H9 (cell line): ENCODE data around the gene TJP2. TPM values are rescaled to one million over a fixed set of nuclear protein-coding genes. Genes with fewer than 3 reads are reported as not detected.

Experiments
- DNase-seq: peaks from one replicate; pipeline ENCODE4 v3.0.0-alpha.2; 2017
- H2AFZ ChIP-seq: one replicate; pipeline ENCODE4 v1.6.1; 2013; ENCODE audit warnings: mild to moderate bottlenecking, low read length, control low read depth, moderate library complexity
- H2AK5ac ChIP-seq: 2 replicates; pipeline ENCODE4 v1.6.1; 2013; ENCODE audit warnings: low read length, control low read depth, mixed read lengths; ENCODE audit not compliant: insufficient read length
- H2BK120ac ChIP-seq: one replicate; pipeline ENCODE4 v1.6.1; 2013; ENCODE audit warnings: low read depth, mild to moderate bottlenecking, low read length, control low read depth, inconsistent platforms; ENCODE audit not compliant: poor library complexity, severe bottlenecking
- H2BK12ac ChIP-seq: 2 replicates; pipeline ENCODE4 v1.6.1; 2013; ENCODE audit warnings: low read length, control low read depth, mixed read lengths, low read depth; ENCODE audit not compliant: insufficient read length
- H2BK15ac ChIP-seq: 2 replicates; pipeline ENCODE4 v1.6.1; 2013; ENCODE audit warnings: low read depth, low read length, control low read depth
- H2BK20ac ChIP-seq: one replicate; pipeline ENCODE4 v1.6.1; 2013; ENCODE audit warnings: low read depth, mild to moderate bottlenecking, low read length, control low read depth, inconsistent platforms; ENCODE audit not compliant: poor library complexity, severe bottlenecking
- H2BK5ac ChIP-seq: 2 replicates; pipeline ENCODE4 v1.6.1; 2013; ENCODE audit warnings: low read length, control low read depth, mixed read lengths; ENCODE audit not compliant: insufficient read length
- H3K14ac ChIP-seq: 2 replicates; pipeline ENCODE4 v1.6.1; 2013; ENCODE audit warnings: low read length, control low read depth; ENCODE audit not compliant: insufficient read depth
- H3K18ac ChIP-seq: 2 replicates; pipeline ENCODE4 v1.6.1; 2013; ENCODE audit warnings: low read depth, mild to moderate bottlenecking, mixed read lengths, low read length, control low read depth; ENCODE audit not compliant: insufficient read length
- H3K23ac ChIP-seq: 2 replicates; pipeline ENCODE4 v1.6.1; 2013; ENCODE audit warnings: low read length, control low read depth, mixed read lengths, low read depth; ENCODE audit not compliant: insufficient read length
- H3K23me2 ChIP-seq: 2 replicates; pipeline ENCODE4 v1.6.1; 2013; ENCODE audit warnings: low read depth, mild to moderate bottlenecking, mixed read lengths, low read length, control low read depth; ENCODE audit not compliant: insufficient read length, poor library complexity, severe bottlenecking
- H3K27ac ChIP-seq: 2 replicates; pipeline ENCODE4 v1.5.1; 2013; ENCODE audit warnings: low read length, control low read depth, mixed read lengths, low read depth; ENCODE audit not compliant: insufficient read length
- H3K27me3 ChIP-seq: 2 replicates; pipeline ENCODE4 v1.6.1; 2013; ENCODE audit warnings: low read length, control low read depth, inconsistent platforms; ENCODE audit not compliant: insufficient read depth
- H3K4ac ChIP-seq: 2 replicates; pipeline ENCODE4 v1.6.1; 2013; ENCODE audit warnings: low read depth, mild to moderate bottlenecking, control low read depth, inconsistent platforms, low read length, moderate library complexity
- H3K4me1 ChIP-seq: 2 replicates; pipeline ENCODE4 v1.6.1; 2013; ENCODE audit warnings: low read length, control low read depth, inconsistent platforms; ENCODE audit not compliant: insufficient read depth
- H3K4me2 ChIP-seq: 2 replicates; pipeline ENCODE4 v1.6.1; 2013; ENCODE audit warnings: low read length, control low read depth, mixed read lengths; ENCODE audit not compliant: insufficient read length, insufficient read depth
- H3K56ac ChIP-seq: 2 replicates; pipeline ENCODE4 v1.6.1; 2013; ENCODE audit warnings: low read depth, mild to moderate bottlenecking, mixed read lengths, low read length, control low read depth; ENCODE audit not compliant: insufficient read length
- H3K79me1 ChIP-seq: 2 replicates; pipeline ENCODE4 v1.6.1; 2013; ENCODE audit warnings: low read depth, mild to moderate bottlenecking, moderate library complexity, low read length, control low read depth, inconsistent platforms; ENCODE audit not compliant: insufficient read depth, poor library complexity, severe bottlenecking
- H3K79me2 ChIP-seq: 2 replicates; pipeline ENCODE4 v1.6.1; 2013; ENCODE audit warnings: low read length, control low read depth, inconsistent platforms; ENCODE audit not compliant: insufficient read depth
- H3K9ac ChIP-seq: 2 replicates; pipeline ENCODE4 v1.6.1; 2013; ENCODE audit warnings: low read length, control low read depth, mixed read lengths; ENCODE audit not compliant: insufficient read length; ENCODE audit errors: extremely low read depth
- H3K9me3 ChIP-seq: one replicate; pipeline ENCODE4 v1.6.1; 2013; ENCODE audit warnings: low read depth, low read length, inconsistent platforms; ENCODE audit not compliant: control insufficient read depth
- H3T11ph ChIP-seq: one replicate; pipeline ENCODE4 v1.6.1; 2013; ENCODE audit warnings: mild to moderate bottlenecking, low read length, control low read depth, inconsistent platforms
- H4K20me1 ChIP-seq: one replicate; pipeline ENCODE4 v1.6.1; 2013; ENCODE audit not compliant: control insufficient read depth, insufficient read length, insufficient read depth
- H4K5ac ChIP-seq: 2 replicates; pipeline ENCODE4 v1.6.1; 2013; ENCODE audit warnings: low read depth, mild to moderate bottlenecking, mixed read lengths, low read length, control low read depth; ENCODE audit not compliant: insufficient read length
- H4K8ac ChIP-seq: replicated peaks from 2 replicates; pipeline ENCODE4 v1.6.1; 2013; ENCODE audit warnings: low read length, control low read depth, mixed read lengths, low read depth; ENCODE audit not compliant: insufficient read length
- H4K91ac ChIP-seq: 2 replicates; pipeline ENCODE4 v1.6.1; 2013; ENCODE audit warnings: low read depth, mild to moderate bottlenecking, moderate library complexity, mixed read lengths, low read length, control low read depth; ENCODE audit not compliant: insufficient read length
- H3K27ac Mint-ChIP-seq, 3 experiments: 2 replicates in 2 of 3; 3 replicates in 1 of 3; pipeline ENCODE4 v1.8.0; 2020 to 2021; ENCODE audit warnings: mixed read lengths in 3 of 3, mild to moderate bottlenecking in 1 of 3, moderate library complexity in 1 of 3
- H3K27me3 Mint-ChIP-seq: 2 replicates; pipeline ENCODE4 v1.8.0; 2021; ENCODE audit warnings: low read depth, mild to moderate bottlenecking, moderate library complexity, mixed read lengths
- H3K36me3 Mint-ChIP-seq, 3 experiments: 2 replicates in 2 of 3; 3 replicates in 1 of 3; pipeline ENCODE4 v1.8.0; 2020 to 2021; ENCODE audit warnings: low read depth in 3 of 3, mixed read lengths in 3 of 3; ENCODE audit not compliant: insufficient read depth in 1 of 3
- H3K4me1 Mint-ChIP-seq, 2 experiments: 2 replicates each; pipeline ENCODE4 v1.8.0; 2020; ENCODE audit warnings: mixed read lengths in 2 of 2
- H3K4me3 Mint-ChIP-seq, 2 experiments: 2 replicates in 1 of 2; 3 replicates in 1 of 2; pipeline ENCODE4 v1.8.0; 2020 to 2021; ENCODE audit warnings: mild to moderate bottlenecking in 2 of 2, mixed read lengths in 2 of 2, moderate library complexity in 1 of 2
- H3K9me3 Mint-ChIP-seq, 2 experiments: 2 replicates in 1 of 2; 3 replicates in 1 of 2; pipeline ENCODE4 v1.8.0; 2020; ENCODE audit warnings: mild to moderate bottlenecking in 2 of 2, mixed read lengths in 2 of 2, moderate library complexity in 1 of 2
- WGBS: extraction: QIAGEN DNeasy Blood & Tissue Kit; methylation state at CpG from one replicate; pipeline ENCODE4 v1.1.7; 2013; ENCODE audit warnings: missing lambda C conversion rate, low lambda C conversion rate, mixed read lengths; ENCODE audit not compliant: insufficient read length; ENCODE audit errors: extremely low coverage; 5-methylcytosine and 5-hydroxymethylcytosine counted together
- total RNA-seq: library from RNA; stranded (reverse); gene quantifications from 2 replicates; pipeline ENCODE4 v1.2.1, GENCODE V29; 2021
- TF ChIP-seq, protein P1 (sequence below): fragments of 200-600 bp; sonication (generic); conservative IDR thresholded peaks from 3 replicates; pipeline ENCODE4 v1.8.0; 2021; ENCODE audit warnings: antibody characterized with exemption, mild to moderate bottlenecking

The TJP2 gene
- total RNA-seq, 1 experiment from 2014 or later = 130 TPM

DNA sequence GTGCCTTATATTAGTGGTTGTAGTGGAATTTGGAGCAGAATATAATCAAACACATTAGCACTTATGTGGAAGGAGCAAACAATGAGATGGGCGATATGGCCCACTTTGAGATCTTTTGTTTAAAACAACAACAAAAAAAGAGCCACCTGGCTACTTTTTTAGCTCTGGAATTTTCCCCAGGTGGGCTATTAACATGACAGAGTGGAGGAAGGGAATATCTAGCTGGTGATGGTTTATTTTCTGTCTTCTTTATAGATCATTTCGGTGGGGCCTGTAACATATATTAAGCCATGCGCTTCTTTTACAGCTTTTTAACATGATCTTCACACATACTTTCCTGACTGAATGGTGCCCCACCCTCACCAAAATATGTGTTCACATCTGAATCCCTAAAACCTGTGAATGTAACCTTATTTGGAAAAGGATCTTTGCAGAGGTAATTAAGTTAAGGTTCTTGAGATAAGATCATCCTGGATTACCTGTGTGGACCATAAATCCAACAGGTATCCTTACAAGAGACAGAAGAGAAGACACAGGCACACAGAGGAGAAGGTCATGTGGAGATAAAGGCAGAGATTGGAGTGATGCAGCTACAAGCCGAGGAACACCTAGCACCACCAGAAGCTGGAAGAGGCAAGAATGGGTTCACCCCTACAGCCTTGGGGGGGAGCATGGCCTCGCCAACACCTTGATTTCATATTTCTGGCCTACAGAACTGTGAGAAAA lies 134.3 kb downstream of the TJP2 start:
- Mint-ChIP-seq H3K4me3 (no peak overlapping the region; a peak in 1 of 5 replicates), H3K27me3 (no peaks in the 10 kb centered on the region), H3K4me1 (peaks cover 22 to 30% of the 10 kb centered on the region in 2 experiments), H3K9me3 (peaks cover 37 to 38% of the 10 kb centered on the region in 2 experiments), H3K36me3 (peaks cover 24 to 52% (median 32%) of the 10 kb centered on the region in 3 experiments), H3K27ac (peak overlapping the region; percentile 94 to 100 (median 97))
- peaks cover 14% of the 10 kb centered on the region for H3K9me3 ChIP-seq
- H3K23me2 ChIP-seq = no peaks in the 10 kb centered on the region
- peak overlapping the region; percentile 1 for H2BK120ac ChIP-seq
- peak overlapping the region; percentile 93 for H2AK5ac ChIP-seq
- WGBS = no CpG with 5 or more reads among the region's 5 CpGs
- H3K56ac ChIP-seq = peak overlapping the region; percentile 51
- H2BK20ac ChIP-seq = no peak overlapping the region
- H3K4me1 ChIP-seq = peaks cover 11% of the 10 kb centered on the region
- peak overlapping the region; percentile 1 for H3T11ph ChIP-seq
- no peak overlapping the region for H3K4ac ChIP-seq
- peak overlapping the region; percentile 1 for H3K4me2 ChIP-seq
- no peak overlapping the region for H3K9ac ChIP-seq
- H2BK5ac ChIP-seq = peak overlapping the region; percentile 92
- no peak overlapping the region for H3K23ac ChIP-seq
- peak overlapping the region; percentile 59 for H3K18ac ChIP-seq
- H2AFZ ChIP-seq = no peak overlapping the region
- no peaks in the 10 kb centered on the region for H4K20me1 ChIP-seq
- no peaks in the 10 kb centered on the region for H3K27me3 ChIP-seq
- no peak overlapping the region for H4K8ac ChIP-seq
- H4K5ac ChIP-seq = peak overlapping the region; percentile 50
- no peaks in the 10 kb centered on the region for H3K79me1 ChIP-seq
- DNase-seq = no peak
- TF ChIP-seq, protein P1, sequence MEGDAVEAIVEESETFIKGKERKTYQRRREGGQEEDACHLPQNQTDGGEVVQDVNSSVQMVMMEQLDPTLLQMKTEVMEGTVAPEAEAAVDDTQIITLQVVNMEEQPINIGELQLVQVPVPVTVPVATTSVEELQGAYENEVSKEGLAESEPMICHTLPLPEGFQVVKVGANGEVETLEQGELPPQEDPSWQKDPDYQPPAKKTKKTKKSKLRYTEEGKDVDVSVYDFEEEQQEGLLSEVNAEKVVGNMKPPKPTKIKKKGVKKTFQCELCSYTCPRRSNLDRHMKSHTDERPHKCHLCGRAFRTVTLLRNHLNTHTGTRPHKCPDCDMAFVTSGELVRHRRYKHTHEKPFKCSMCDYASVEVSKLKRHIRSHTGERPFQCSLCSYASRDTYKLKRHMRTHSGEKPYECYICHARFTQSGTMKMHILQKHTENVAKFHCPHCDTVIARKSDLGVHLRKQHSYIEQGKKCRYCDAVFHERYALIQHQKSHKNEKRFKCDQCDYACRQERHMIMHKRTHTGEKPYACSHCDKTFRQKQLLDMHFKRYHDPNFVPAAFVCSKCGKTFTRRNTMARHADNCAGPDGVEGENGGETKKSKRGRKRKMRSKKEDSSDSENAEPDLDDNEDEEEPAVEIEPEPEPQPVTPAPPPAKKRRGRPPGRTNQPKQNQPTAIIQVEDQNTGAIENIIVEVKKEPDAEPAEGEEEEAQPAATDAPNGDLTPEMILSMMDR = no peak
- H3K79me2 ChIP-seq = no peaks in the 10 kb centered on the region
- peak overlapping the region; percentile 12 for H4K91ac ChIP-seq
- no peak overlapping the region; the same call in 1 of the 2 replicates for H3K14ac ChIP-seq
- H2BK15ac ChIP-seq = no peak overlapping the region
- H3K27ac ChIP-seq = peak overlapping the region; percentile 89
- peak overlapping the region; percentile 94 for H2BK12ac ChIP-seq
